LNCaP clone FGC (cell line): ENCODE results near the gene CD59.
"Not testable (repeated sequence)": the region's sequence is repeated elsewhere in the genome, so short reads cannot be mapped to it uniquely, and the experiment has no call there.

Experiments used
- DNase-seq: peaks from one replicate; pipeline ENCODE4 v3.0.0-alpha.2; 2011; ENCODE audit warnings: low read depth
- H3K4me3 ChIP-seq: 2 replicates; pipeline ENCODE4 v1.5.1; 2011; ENCODE audit warnings: mild to moderate bottlenecking, low read depth, low read length, control low read depth
- TF ChIP-seq, protein P1 (sequence below): IDR thresholded peaks from 2 replicates; pipeline ENCODE4 v1.5.1; 2012; ENCODE audit warnings: mild to moderate bottlenecking; ENCODE audit not compliant: control insufficient read depth, insufficient read depth; ENCODE audit errors: extremely low read depth

CD59 gene

GRCh38 chr11:33682446-33682845 is 53.8 kb downstream of the CD59 start:
- no peak for DNase-seq
- TF ChIP-seq, protein P1, sequence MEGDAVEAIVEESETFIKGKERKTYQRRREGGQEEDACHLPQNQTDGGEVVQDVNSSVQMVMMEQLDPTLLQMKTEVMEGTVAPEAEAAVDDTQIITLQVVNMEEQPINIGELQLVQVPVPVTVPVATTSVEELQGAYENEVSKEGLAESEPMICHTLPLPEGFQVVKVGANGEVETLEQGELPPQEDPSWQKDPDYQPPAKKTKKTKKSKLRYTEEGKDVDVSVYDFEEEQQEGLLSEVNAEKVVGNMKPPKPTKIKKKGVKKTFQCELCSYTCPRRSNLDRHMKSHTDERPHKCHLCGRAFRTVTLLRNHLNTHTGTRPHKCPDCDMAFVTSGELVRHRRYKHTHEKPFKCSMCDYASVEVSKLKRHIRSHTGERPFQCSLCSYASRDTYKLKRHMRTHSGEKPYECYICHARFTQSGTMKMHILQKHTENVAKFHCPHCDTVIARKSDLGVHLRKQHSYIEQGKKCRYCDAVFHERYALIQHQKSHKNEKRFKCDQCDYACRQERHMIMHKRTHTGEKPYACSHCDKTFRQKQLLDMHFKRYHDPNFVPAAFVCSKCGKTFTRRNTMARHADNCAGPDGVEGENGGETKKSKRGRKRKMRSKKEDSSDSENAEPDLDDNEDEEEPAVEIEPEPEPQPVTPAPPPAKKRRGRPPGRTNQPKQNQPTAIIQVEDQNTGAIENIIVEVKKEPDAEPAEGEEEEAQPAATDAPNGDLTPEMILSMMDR = no peak
- H3K4me3 ChIP-seq = no peak overlapping the region

GRCh38 chr11:33682019-33682418 is 54.2 kb downstream of the CD59 start:
- DNase-seq = no peak
- TF ChIP-seq, protein P1 = no peak
- no peak overlapping the region for H3K4me3 ChIP-seq

- not testable (repeated sequence) for DNase-seq, H3K4me3 ChIP-seq
Observed at GRCh38 chr11:33678616-33679015, 57.6 kb downstream of the CD59 start.

GRCh38 chr11:33674035-33674814 is 62.0 kb downstream of the CD59 start:
- TF ChIP-seq, protein P1 = no peak
- DNase-seq = no peak
- H3K4me3 ChIP-seq = no peak overlapping the region

GRCh38 chr11:33672273-33672672 is 64.0 kb downstream of the CD59 start:
- DNase-seq = no peak
- H3K4me3 ChIP-seq = no peak overlapping the region
- TF ChIP-seq, protein P1 = no peak

DNA sequence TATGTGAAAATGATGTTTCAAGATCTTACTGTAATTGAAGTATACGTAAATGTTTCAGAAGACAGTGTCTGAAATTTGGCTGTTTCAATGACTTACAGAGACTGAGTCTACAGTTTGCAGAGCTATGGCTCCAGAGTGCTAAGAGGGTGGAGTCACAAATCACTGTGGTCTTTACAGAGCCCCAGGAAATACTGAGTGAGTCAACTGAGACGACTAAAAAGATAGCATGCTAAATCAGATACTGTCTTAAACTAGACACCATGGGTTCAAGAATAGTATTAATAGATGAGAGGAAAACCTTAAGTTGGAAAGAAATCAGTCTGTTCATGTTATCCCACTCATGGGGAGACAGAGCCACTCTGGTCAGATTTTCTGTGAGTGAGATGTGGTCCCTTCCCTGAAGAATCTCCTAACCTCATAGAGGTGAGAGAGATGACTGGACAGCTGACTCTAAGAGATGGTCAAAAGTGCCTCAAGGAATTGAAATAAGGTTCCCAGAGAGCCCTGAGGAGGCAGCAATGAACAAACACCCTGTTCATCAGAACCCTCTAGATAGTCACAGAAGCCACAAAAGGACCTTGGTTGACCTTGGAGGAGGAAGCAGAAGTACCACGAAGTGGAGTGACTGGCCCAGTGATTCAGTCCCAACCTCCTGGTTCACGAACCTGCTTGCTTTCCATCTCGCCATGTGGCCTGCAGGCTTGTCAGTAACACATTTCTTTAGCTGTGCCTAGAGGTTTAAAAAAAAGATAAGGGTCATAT is 65.8 kb downstream of the CD59 start:
- DNase-seq = no peak
- TF ChIP-seq, protein P1 = no peak
- no peak overlapping the region for H3K4me3 ChIP-seq

DNA sequence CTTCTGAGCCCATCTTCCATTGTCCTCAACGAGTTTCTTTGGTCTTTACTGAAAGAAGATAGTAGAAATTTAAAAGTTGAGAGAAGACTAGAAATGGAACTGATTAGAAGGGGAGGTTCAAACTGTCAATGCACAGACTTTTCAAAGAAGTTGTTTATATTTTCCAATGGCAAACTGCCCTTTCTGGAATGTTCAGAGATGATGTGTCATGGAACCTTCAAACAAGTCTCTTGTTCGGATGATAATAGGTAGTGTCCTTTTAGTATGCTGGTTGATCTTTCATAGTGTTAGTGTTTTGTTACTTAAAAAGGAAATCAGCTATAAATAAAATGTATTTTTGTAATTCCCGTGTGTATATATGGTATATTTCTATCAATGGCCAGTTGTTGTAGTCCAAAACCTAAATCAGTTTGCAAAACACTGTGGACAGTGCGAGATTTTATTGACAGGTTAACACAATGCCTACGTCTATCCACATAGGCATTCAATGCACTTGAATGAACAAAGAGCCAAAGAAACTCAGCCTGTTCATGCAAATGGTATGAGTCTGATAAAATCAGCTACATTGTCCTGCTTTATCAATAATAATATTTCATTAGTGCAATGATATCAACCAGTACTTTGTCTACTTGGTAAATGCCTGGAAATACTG is 66.5 kb downstream of the CD59 start:
- no peak for DNase-seq
- no peak overlapping the region for H3K4me3 ChIP-seq
- TF ChIP-seq, protein P1 = no peak
